Activated naive CD8-positive, alpha-beta T cell treated with anti-CD3 and anti-CD28 coated beads for 36 hours (primary cell): ENCODE measurements around the gene CETP. TPM values are rescaled to one million over a fixed set of nuclear protein-coding genes. Genes with fewer than 3 reads are reported as not detected.
"Not testable (repeated sequence)": the region's sequence is repeated elsewhere in the genome, so short reads cannot be mapped to it uniquely, and the experiment has no call there.

Source experiments
- DNase-seq: peaks from one replicate; pipeline ENCODE4 v3.0.0; 2021
- H3K27ac Mint-ChIP-seq: one replicate; pipeline ENCODE4 v1.8.0; 2022; ENCODE audit warnings: mild to moderate bottlenecking, moderate library complexity, mixed read lengths
- H3K27me3 Mint-ChIP-seq: one replicate; pipeline ENCODE4 v1.8.0; 2022; ENCODE audit warnings: mild to moderate bottlenecking, mixed read lengths
- H3K36me3 Mint-ChIP-seq: one replicate; pipeline ENCODE4 v1.8.0; 2021; ENCODE audit warnings: mild to moderate bottlenecking, mixed read lengths
- H3K4me1 Mint-ChIP-seq: one replicate; pipeline ENCODE4 v1.8.0; 2021; ENCODE audit warnings: mixed read lengths
- H3K4me3 Mint-ChIP-seq: one replicate; pipeline ENCODE4 v1.8.0; 2022; ENCODE audit warnings: mild to moderate bottlenecking, moderate library complexity, mixed read lengths
- H3K9me3 Mint-ChIP-seq: one replicate; pipeline ENCODE4 v1.8.0; 2022; ENCODE audit warnings: mixed read lengths
- total RNA-seq, 2 experiments: library from RNA; stranded (reverse); gene quantifications; one replicate each; pipeline ENCODE4 v1.2.3, GENCODE V29; 2021

Gene CETP
- total RNA-seq, 2 experiments from 2014 or later = 0.12 TPM; not detected in 1

GRCh38 chr16:56977823-56978430 lies 16.2 kb downstream of the CETP start:
- Mint-ChIP-seq H3K4me1 (peaks cover 74% of the 10 kb centered on the region), H3K27ac (peak overlapping the region; percentile 52), H3K36me3 (peaks cover 30% of the 10 kb centered on the region), H3K27me3 (no peaks in the 10 kb centered on the region), H3K9me3 (peaks cover 4% of the 10 kb centered on the region), H3K4me3 (no peak overlapping the region)
- DNase-seq = no peak

- no peaks in the 10 kb centered on the region for H3K27me3 Mint-ChIP-seq
- peaks cover 4% of the 10 kb centered on the region for H3K9me3 Mint-ChIP-seq
- H3K4me1 Mint-ChIP-seq = peaks cover 72% of the 10 kb centered on the region
- peaks cover 45% of the 10 kb centered on the region for H3K36me3 Mint-ChIP-seq
- no peak for DNase-seq
- H3K27ac Mint-ChIP-seq = peak overlapping the region; percentile 87
- no peak overlapping the region for H3K4me3 Mint-ChIP-seq
These were observed 18.4 kb downstream of the CETP start for GRCh38 chr16:56980201-56980535.

GRCh38 chr16:56980792-56981724 lies 19.3 kb downstream of the CETP start:
- Mint-ChIP-seq H3K27me3 (no peaks in the 10 kb centered on the region), H3K36me3 (peaks cover 51% of the 10 kb centered on the region), H3K4me1 (peaks cover 71% of the 10 kb centered on the region), H3K4me3 (peak overlapping the region; percentile 51), H3K27ac (peak overlapping the region; percentile 87), H3K9me3 (peaks cover 4% of the 10 kb centered on the region)
- DNase-seq = no peak

GRCh38 chr16:56981729-56982271 lies 20.1 kb downstream of the CETP start:
- H3K27ac Mint-ChIP-seq = peak overlapping the region; percentile 87
- H3K9me3 Mint-ChIP-seq = peaks cover 4% of the 10 kb centered on the region
- no peak overlapping the region for H3K4me3 Mint-ChIP-seq
- peaks cover 58% of the 10 kb centered on the region for H3K36me3 Mint-ChIP-seq
- peaks cover 70% of the 10 kb centered on the region for H3K4me1 Mint-ChIP-seq
- DNase-seq = no peak
- no peaks in the 10 kb centered on the region for H3K27me3 Mint-ChIP-seq

- Mint-ChIP-seq H3K4me3 (no peak overlapping the region), H3K27ac (peak overlapping the region; percentile 99), H3K27me3 (no peaks in the 10 kb centered on the region), H3K36me3 (peaks cover 63% of the 10 kb centered on the region), H3K4me1 (peaks cover 78% of the 10 kb centered on the region), H3K9me3 (peaks cover 4% of the 10 kb centered on the region)
- DNase-seq = no peak
These were observed 20.9 kb downstream of the CETP start for GRCh38 chr16:56982695-56983094.

GRCh38 chr16:56983211-56983751 lies 21.5 kb downstream of the CETP start:
- Mint-ChIP-seq H3K27me3 (no peaks in the 10 kb centered on the region), H3K9me3 (peaks cover 4% of the 10 kb centered on the region), H3K4me1 (peaks cover 82% of the 10 kb centered on the region), H3K27ac (peak overlapping the region; percentile 99), H3K4me3 (peak overlapping the region; percentile 14), H3K36me3 (peaks cover 69% of the 10 kb centered on the region)
- no peak for DNase-seq

- peaks cover 79% of the 10 kb centered on the region for H3K36me3 Mint-ChIP-seq
These were observed 22.9 kb downstream of the CETP start for GRCh38 chr16:56984639-56985038.

GRCh38 chr16:56985288-56985961 lies 23.7 kb downstream of the CETP start:
- Mint-ChIP-seq H3K27ac (peak overlapping the region; percentile 99), H3K4me1 (peaks cover 70% of the 10 kb centered on the region), H3K36me3 (peaks cover 78% of the 10 kb centered on the region), H3K9me3 (no peaks in the 10 kb centered on the region), H3K27me3 (no peaks in the 10 kb centered on the region), H3K4me3 (peak overlapping the region; percentile 99)
- DNase-seq = no peak

More at GRCh38 chr16:56984639-56985038, 22.9 kb downstream of the CETP start:
- Mint-ChIP-seq H3K4me1 (peaks cover 76% of the 10 kb centered on the region), H3K27me3 (no peaks in the 10 kb centered on the region), H3K9me3 (peaks cover 4% of the 10 kb centered on the region), H3K27ac (peak overlapping the region; percentile 99), H3K4me3 (peak overlapping the region; percentile 99)
- peak; percentile 51 for DNase-seq

- H3K9me3 Mint-ChIP-seq = no peaks in the 10 kb centered on the region
- peak overlapping the region; percentile 99 for H3K27ac Mint-ChIP-seq
- DNase-seq = no peak
- H3K4me3 Mint-ChIP-seq = peak overlapping the region; percentile 99
- peaks cover 69% of the 10 kb centered on the region for H3K4me1 Mint-ChIP-seq
- H3K27me3 Mint-ChIP-seq = no peaks in the 10 kb centered on the region
- H3K36me3 Mint-ChIP-seq = peaks cover 79% of the 10 kb centered on the region
These were observed 24.2 kb downstream of the CETP start for GRCh38 chr16:56985962-56986360.

GRCh38 chr16:56986361-56986760 lies 24.6 kb downstream of the CETP start:
- no peaks in the 10 kb centered on the region for H3K27me3 Mint-ChIP-seq
- H3K36me3 Mint-ChIP-seq = peaks cover 77% of the 10 kb centered on the region
- H3K4me3 Mint-ChIP-seq = peak overlapping the region; percentile 99
- peaks cover 66% of the 10 kb centered on the region for H3K4me1 Mint-ChIP-seq
- no peaks in the 10 kb centered on the region for H3K9me3 Mint-ChIP-seq
- DNase-seq = no peak
- peak overlapping the region; percentile 99 for H3K27ac Mint-ChIP-seq

GRCh38 chr16:56986908-56987307 lies 25.2 kb downstream of the CETP start:
- H3K9me3 Mint-ChIP-seq = not testable (repeated sequence)
- peaks cover 78% of the 10 kb centered on the region for H3K36me3 Mint-ChIP-seq

GRCh38 chr16:56987692-56988091 lies 25.9 kb downstream of the CETP start:
- peaks cover 77% of the 10 kb centered on the region for H3K36me3 Mint-ChIP-seq
- H3K9me3 Mint-ChIP-seq = no peaks in the 10 kb centered on the region
- no peak for DNase-seq
- H3K4me1 Mint-ChIP-seq = peaks cover 59% of the 10 kb centered on the region
- peak overlapping the region; percentile 99 for H3K27ac Mint-ChIP-seq
- H3K4me3 Mint-ChIP-seq = peak overlapping the region; percentile 99
- no peaks in the 10 kb centered on the region for H3K27me3 Mint-ChIP-seq

More at GRCh38 chr16:56986908-56987307, 25.2 kb downstream of the CETP start:
- Mint-ChIP-seq H3K27ac (peak overlapping the region; percentile 99), H3K4me3 (peak overlapping the region; percentile 99), H3K4me1 (peaks cover 64% of the 10 kb centered on the region)
- H3K27me3 Mint-ChIP-seq, DNase-seq: not testable (repeated sequence)

- Mint-ChIP-seq H3K9me3 (no peaks in the 10 kb centered on the region), H3K27ac (peak overlapping the region; percentile 99), H3K4me3 (peak overlapping the region; percentile 99), H3K36me3 (peaks cover 77% of the 10 kb centered on the region), H3K4me1 (peaks cover 60% of the 10 kb centered on the region), H3K27me3 (no peaks in the 10 kb centered on the region)
- no peak for DNase-seq
These were observed 26.6 kb downstream of the CETP start for GRCh38 chr16:56988161-56988947.
